Mucosa of descending colon (tissue), 3 donors: ENCODE data around the gene FANCI. TPM values are rescaled to one million over a fixed set of nuclear protein-coding genes. Genes with fewer than 3 reads are reported as not detected.
"Not testable (repeated sequence)": the region's sequence is repeated elsewhere in the genome, so short reads cannot be mapped to it uniquely, and the experiment has no call there.

Source experiments
- ATAC-seq: fragments of 200-7000 bp; cut with Tn5 transposase; one replicate; pipeline ENCODE4 v1.9.1; 2020; ENCODE audit warnings: mild to moderate bottlenecking, moderate library complexity
- DNase-seq, 3 donors: peaks; one replicate each; pipeline ENCODE4 v3.0.0-alpha.2; 2020
- H3K36me3 ChIP-seq: fragments of 200-600 bp; one replicate; pipeline ENCODE4 v1.8.0; 2021; ENCODE audit warnings: low read depth, mild to moderate bottlenecking
- H3K4me1 ChIP-seq: fragments of 200-600 bp; one replicate; pipeline ENCODE4 v1.8.0; 2021; ENCODE audit warnings: low read depth, mild to moderate bottlenecking
- H3K4me3 ChIP-seq: fragments of 200-600 bp; one replicate; pipeline ENCODE4 v1.8.0; 2021; ENCODE audit warnings: mild to moderate bottlenecking
- H3K9me3 ChIP-seq: fragments of 200-600 bp; one replicate; pipeline ENCODE4 v1.8.0; 2021; ENCODE audit warnings: mild to moderate bottlenecking
- CTCF ChIP-seq: fragments of 200-600 bp; IDR thresholded peaks from one replicate; pipeline ENCODE4 v1.8.0; 2022; ENCODE audit warnings: antibody characterized with exemption, mild to moderate bottlenecking
- intact Hi-C, 2 donors: fragments of 100-400 bp; cut with DNase I in 1 of 2; cut with micrococcal nuclease in 1 of 2; formaldehyde crosslinking; loops; one replicate each; pipeline versions ENCODE4 v1.11.0 to v1.11.1; 2022; cut with DNase I, micrococcal nuclease
- total RNA-seq, 3 donors: library from RNA; stranded (reverse); fragmentation: NEBNext Ultra II Directional in 2 of 3; extraction: Animal tissue kit (Norgen Biotek cat#: 25700) in 2 of 3; gene quantifications; one replicate each; pipeline versions ENCODE4 v1.2.1 to v1.2.4, GENCODE V29; 2021 to 2023
- donor health status: DM: no; HTN: no; CAD: no; lungs with moderate emphysema.
- donor health status: DM: no; HTN: no; CAD: no.
- donor health status: DM: no; HTN: yes; CAD: no.

Gene FANCI
- total RNA-seq, 3 donors from 2014 or later = 12.9 to 27.1 (median 14.0) TPM

- H3K9me3 ChIP-seq = no peaks in the 10 kb centered on the region
- H3K4me1 ChIP-seq = no peaks in the 10 kb centered on the region
- intact Hi-C loops = no loop called here
- no peaks in the 10 kb centered on the region for H3K36me3 ChIP-seq
- no peak for TF ChIP-seq CTCF
- ATAC-seq = no peak
- no peak overlapping the region for H3K4me3 ChIP-seq
- DNase-seq = no peak
Observed at GRCh38 chr15:89231832-89232231, 11.9 kb upstream of the FANCI start.

GRCh38 chr15:89239883-89240810 lies 3.6 kb upstream of the FANCI start:
- H3K36me3 ChIP-seq, intact Hi-C loops, H3K4me3 ChIP-seq, DNase-seq, H3K9me3 ChIP-seq, H3K4me1 ChIP-seq, ATAC-seq: not testable (repeated sequence)

GRCh38 chr15:89243046-89243690 lies 611 bp upstream of the FANCI start:
- peak; percentile 8 for ATAC-seq
- intact Hi-C loops = no loop called here
- peaks cover 8% of the 10 kb centered on the region for H3K4me1 ChIP-seq

GRCh38 chr15:89244574-89244903 lies 760 bp downstream of the FANCI start:
- intact Hi-C loops = no loop called here
- peak; percentile 5 for ATAC-seq
- Histone ChIP-seq H3K4me1 (peaks cover 8% of the 10 kb centered on the region), H3K9me3 (no peaks in the 10 kb centered on the region), H3K36me3 (no peaks in the 10 kb centered on the region), H3K4me3 (peak overlapping the region; percentile 55)
- no peak for DNase-seq
- TF ChIP-seq CTCF = no peak

More at GRCh38 chr15:89243046-89243690, 611 bp upstream of the FANCI start:
- TF ChIP-seq CTCF = no peak
- DNase-seq = peak in 2 of 3 donors; percentile 4 to 42
- peak overlapping the region; percentile 55 for H3K4me3 ChIP-seq
- no peaks in the 10 kb centered on the region for H3K36me3 ChIP-seq
- no peaks in the 10 kb centered on the region for H3K9me3 ChIP-seq

- intact Hi-C loops = no loop called here
- ATAC-seq (no peak), DNase-seq (no peak)
- TF ChIP-seq CTCF = no peak
- Histone ChIP-seq H3K4me3 (no peak overlapping the region), H3K4me1 (peaks cover 8% of the 10 kb centered on the region), H3K36me3 (no peaks in the 10 kb centered on the region), H3K9me3 (no peaks in the 10 kb centered on the region)
Observed at GRCh38 chr15:89247446-89247845, 3.7 kb downstream of the FANCI start.

- ATAC-seq (no peak), DNase-seq (no peak)
- Histone ChIP-seq H3K4me1 (peaks cover 8% of the 10 kb centered on the region), H3K4me3 (no peak overlapping the region), H3K9me3 (no peaks in the 10 kb centered on the region), H3K36me3 (no peaks in the 10 kb centered on the region)
- intact Hi-C loops = no loop called here
- TF ChIP-seq CTCF = no peak
Observed at GRCh38 chr15:89248584-89248983, 4.8 kb downstream of the FANCI start.

GRCh38 chr15:89250142-89250541 lies 6.4 kb downstream of the FANCI start:
- H3K36me3 ChIP-seq, H3K4me1 ChIP-seq, H3K4me3 ChIP-seq, ATAC-seq, DNase-seq, H3K9me3 ChIP-seq, intact Hi-C loops: not testable (repeated sequence)

GRCh38 chr15:89277281-89277680 lies 33.5 kb downstream of the FANCI start:
- ATAC-seq, intact Hi-C loops, DNase-seq, H3K9me3 ChIP-seq, H3K4me1 ChIP-seq, H3K4me3 ChIP-seq, H3K36me3 ChIP-seq: not testable (repeated sequence)
